ENCODE data around the gene GGNBP2. TPM values are rescaled to one million over a fixed set of nuclear protein-coding genes. Genes with fewer than 3 reads are reported as not detected.

The GGNBP2 gene
- total and polyA plus RNA-seq, 3 donors from 2014 or later, result 104 to 144 (median 118) TPM

DNA sequence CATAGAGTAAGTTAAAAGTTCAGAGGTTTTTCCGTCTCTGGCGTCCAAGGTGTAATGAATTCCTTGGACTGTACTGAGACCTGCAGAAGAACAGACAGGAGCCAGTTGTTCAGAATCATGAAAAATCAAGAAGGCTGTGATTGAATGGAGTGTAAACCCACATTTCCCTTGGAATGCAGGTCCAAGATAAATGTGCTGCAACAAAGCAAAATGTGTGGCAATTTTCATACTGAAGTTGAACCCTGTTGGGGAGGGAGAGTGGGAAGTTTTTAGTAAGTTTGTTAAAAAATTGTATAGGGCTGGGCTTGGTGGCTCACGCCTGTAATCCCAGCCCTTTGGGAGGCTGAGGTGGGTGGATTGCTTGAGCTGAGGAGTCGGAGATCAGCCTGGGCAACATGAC lies 21.4 kb downstream of the GGNBP2 start:
- Histone ChIP-seq H3K27me3 (no peaks in the 10 kb centered on the region), H3K4me1 (no peaks in the 10 kb centered on the region), H3K36me3 (ENCODE audit: low read depth, missing control alignments) (no peaks in the 10 kb centered on the region), H3K4me3 (no peak overlapping the region), H3K9me3 (no peaks in the 10 kb centered on the region), H3K27ac (no peak overlapping the region)
- DNase-seq, result no peak
- TF ChIP-seq, protein P1, sequence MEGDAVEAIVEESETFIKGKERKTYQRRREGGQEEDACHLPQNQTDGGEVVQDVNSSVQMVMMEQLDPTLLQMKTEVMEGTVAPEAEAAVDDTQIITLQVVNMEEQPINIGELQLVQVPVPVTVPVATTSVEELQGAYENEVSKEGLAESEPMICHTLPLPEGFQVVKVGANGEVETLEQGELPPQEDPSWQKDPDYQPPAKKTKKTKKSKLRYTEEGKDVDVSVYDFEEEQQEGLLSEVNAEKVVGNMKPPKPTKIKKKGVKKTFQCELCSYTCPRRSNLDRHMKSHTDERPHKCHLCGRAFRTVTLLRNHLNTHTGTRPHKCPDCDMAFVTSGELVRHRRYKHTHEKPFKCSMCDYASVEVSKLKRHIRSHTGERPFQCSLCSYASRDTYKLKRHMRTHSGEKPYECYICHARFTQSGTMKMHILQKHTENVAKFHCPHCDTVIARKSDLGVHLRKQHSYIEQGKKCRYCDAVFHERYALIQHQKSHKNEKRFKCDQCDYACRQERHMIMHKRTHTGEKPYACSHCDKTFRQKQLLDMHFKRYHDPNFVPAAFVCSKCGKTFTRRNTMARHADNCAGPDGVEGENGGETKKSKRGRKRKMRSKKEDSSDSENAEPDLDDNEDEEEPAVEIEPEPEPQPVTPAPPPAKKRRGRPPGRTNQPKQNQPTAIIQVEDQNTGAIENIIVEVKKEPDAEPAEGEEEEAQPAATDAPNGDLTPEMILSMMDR (IDR thresholded peaks at IDR 0.05), result no peak
- no peak for TF ChIP-seq POLR2A (IDR thresholded peaks at IDR 0.05)
- WGBS, 2 donors, result 78 to 86% methylated on average over 4 of the region's 4 CpGs
- intact Hi-C loops (cut with DNase I; ENCODE audit: low total_unique reads), result no loop called here

DNA sequence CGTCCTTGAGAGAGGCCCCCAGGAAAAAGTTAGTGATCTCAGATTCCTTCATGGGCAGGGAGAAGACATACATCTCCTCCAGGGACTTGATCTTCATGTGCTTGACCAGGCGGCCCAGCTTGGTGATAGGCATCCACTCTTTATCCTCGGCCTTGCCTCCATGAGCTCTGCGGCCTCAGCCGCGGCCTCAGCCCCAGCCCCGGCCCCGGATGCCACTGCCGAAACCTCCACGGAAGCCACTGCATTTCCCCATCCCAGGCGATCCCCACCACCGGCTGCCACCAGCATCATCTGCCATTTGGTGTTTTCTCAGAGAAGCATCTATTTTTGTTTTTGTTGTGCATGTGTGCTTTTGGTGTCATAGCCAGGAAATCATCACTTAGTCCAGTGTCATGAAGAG lies 30.3 kb downstream of the GGNBP2 start:
- H3K9me3 ChIP-seq, result no peaks in the 10 kb centered on the region

DNA sequence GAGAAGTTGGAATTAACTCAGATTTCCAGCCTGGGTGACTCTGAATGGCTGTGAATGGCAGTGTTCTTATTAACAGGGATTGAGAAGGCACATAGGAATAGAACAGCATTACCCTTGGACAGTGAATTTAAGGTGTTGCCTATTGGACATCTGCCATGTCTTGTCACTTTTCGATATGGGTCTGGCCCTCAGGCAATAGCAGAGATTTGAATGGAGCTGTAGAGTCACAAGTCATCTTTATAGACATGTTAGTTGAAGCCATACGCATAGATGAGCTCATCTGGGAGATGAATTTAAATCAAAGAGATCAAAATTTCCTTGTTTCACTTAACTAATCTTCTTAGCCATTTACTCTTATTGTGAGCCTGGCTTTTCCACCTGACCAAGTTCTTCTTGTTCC lies 32.1 kb downstream of the GGNBP2 start:
- no peak for TF ChIP-seq POLR2A (IDR thresholded peaks at IDR 0.05)
- TF ChIP-seq, protein P1 (IDR thresholded peaks at IDR 0.05), result no peak
- Histone ChIP-seq H3K9me3 (no peaks in the 10 kb centered on the region), H3K27ac (no peak overlapping the region), H3K4me1 (no peaks in the 10 kb centered on the region), H3K27me3 (no peaks in the 10 kb centered on the region), H3K4me3 (no peak overlapping the region), H3K36me3 (ENCODE audit: low read depth, missing control alignments) (no peaks in the 10 kb centered on the region)
- intact Hi-C loops (cut with DNase I; ENCODE audit: low total_unique reads), result no loop called here
- no peak for DNase-seq
- 89 to 97% methylated on average over 2 of the region's 2 CpGs for WGBS, 2 donors

More for the DNA sequence above, 30.3 kb downstream of the GGNBP2 start:
- TF ChIP-seq POLR2A (IDR thresholded peaks at IDR 0.05), result no peak
- TF ChIP-seq, protein P1 (IDR thresholded peaks at IDR 0.05), result no peak
- Histone ChIP-seq H3K4me1 (no peaks in the 10 kb centered on the region), H3K36me3 (ENCODE audit: low read depth, missing control alignments) (no peaks in the 10 kb centered on the region), H3K27me3 (no peaks in the 10 kb centered on the region), H3K4me3 (no peak overlapping the region), H3K27ac (no peak overlapping the region)
- DNase-seq, result no peak
- WGBS, 2 donors, result 91 to 95% methylated on average over 12 of the region's 12 CpGs
- intact Hi-C loops (cut with DNase I; ENCODE audit: low total_unique reads), result no loop called here

DNA sequence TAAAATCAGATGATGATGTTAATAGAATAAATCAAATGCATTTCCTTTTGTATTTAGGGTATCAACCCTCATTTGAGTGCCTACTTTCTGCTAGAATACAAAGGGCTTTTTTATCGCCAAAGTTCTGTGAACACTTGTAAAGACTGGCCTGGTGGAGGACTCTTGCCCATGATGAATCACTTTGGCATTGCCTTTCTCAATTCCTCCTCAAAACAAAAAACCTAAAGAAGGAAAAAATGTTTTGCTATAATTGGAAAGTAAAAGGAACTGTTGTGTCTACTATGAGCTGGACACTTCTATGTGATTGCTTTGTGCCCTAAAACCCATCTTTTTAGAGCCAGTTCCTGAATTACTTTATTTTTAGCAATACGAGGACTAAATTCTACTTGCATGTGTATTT lies 34.0 kb downstream of the GGNBP2 start:
- no peaks in the 10 kb centered on the region for H3K36me3 ChIP-seq (ENCODE audit: low read depth, missing control alignments)
- DNase-seq, result no peak
- TF ChIP-seq, protein P1 (IDR thresholded peaks at IDR 0.05), result no peak
- TF ChIP-seq POLR2A (IDR thresholded peaks at IDR 0.05), result no peak
- H3K9me3 ChIP-seq, result no peaks in the 10 kb centered on the region
- WGBS, 2 donors, result 93 to 95% methylated on average over 2 of the region's 2 CpGs
- no peaks in the 10 kb centered on the region for H3K4me1 ChIP-seq
- H3K27ac ChIP-seq, result no peak overlapping the region
- no peak overlapping the region for H3K4me3 ChIP-seq
- no peaks in the 10 kb centered on the region for H3K27me3 ChIP-seq
- intact Hi-C loops (cut with DNase I; ENCODE audit: low total_unique reads), result no loop called here

DNA sequence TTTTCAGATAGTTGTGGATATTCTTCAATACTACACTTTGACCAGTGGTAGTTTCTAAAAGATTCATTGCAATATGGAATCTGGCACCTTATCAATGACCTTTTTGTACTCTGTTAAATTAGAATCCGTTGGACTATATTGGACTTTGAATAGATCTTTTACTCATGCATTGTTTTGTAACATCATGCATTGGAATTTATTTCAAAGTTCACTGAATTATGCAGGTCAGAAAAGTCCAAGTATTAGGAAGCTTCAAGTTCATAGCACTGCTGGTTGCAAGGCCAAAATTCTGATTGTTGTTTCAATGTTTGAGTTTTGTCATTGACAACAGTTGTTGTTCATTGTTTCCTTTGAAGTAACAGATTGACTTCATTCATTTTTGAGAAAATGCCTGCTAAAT lies 39.1 kb downstream of the GGNBP2 start:
- no peaks in the 10 kb centered on the region for H3K4me1 ChIP-seq
- H3K4me3 ChIP-seq, result no peak overlapping the region
- no peaks in the 10 kb centered on the region for H3K9me3 ChIP-seq
- TF ChIP-seq, protein P1 (IDR thresholded peaks at IDR 0.05), result no peak
- TF ChIP-seq POLR2A (IDR thresholded peaks at IDR 0.05), result no peak
- no peak overlapping the region for H3K27ac ChIP-seq
- no peaks in the 10 kb centered on the region for H3K27me3 ChIP-seq
- WGBS, 2 donors, result 52 to 67% methylated on average over 1 of the region's 1 CpG
- no peak for DNase-seq
- intact Hi-C loops (cut with DNase I; ENCODE audit: low total_unique reads), result no loop called here
- H3K36me3 ChIP-seq (ENCODE audit: low read depth, missing control alignments), result no peaks in the 10 kb centered on the region
